Transverse colon (tissue), 4 donors: ENCODE results near the gene MXRA8.

ENCODE experiments used
- EP300 ChIP-seq: sonication (generic); formaldehyde crosslinking; IDR thresholded peaks from one replicate; pipeline ENCODE4 v1.6.1; 2017; ENCODE audit warnings: antibody characterized with exemption, low read depth
- POLR2A ChIP-seq: fragments of 450-650 bp; IDR thresholded peaks from one replicate; pipeline ENCODE4 v1.6.1; 2016; ENCODE audit warnings: antibody characterized with exemption, mild to moderate bottlenecking, moderate library complexity
- POLR2AphosphoS5 ChIP-seq, 3 donors: sonication (generic); formaldehyde crosslinking; IDR thresholded peaks; one replicate each; pipeline ENCODE4 v1.6.1; 2016; ENCODE audit warnings: antibody characterized with exemption in 3 of 3
- TF ChIP-seq, protein P1 (sequence below), 5 experiments: fragments of 200-600 bp in 3 of 5; fragments of 450-650 bp in 2 of 5; sonication (generic) in 3 of 5; IDR thresholded peaks; 1 replicate in 2 of 5; 2 replicates in 3 of 5; pipeline ENCODE4 v1.5.1; 2016 to 2017; ENCODE audit warnings: antibody characterized with exemption in 5 of 5, inconsistent platforms in 3 of 5, mild to moderate bottlenecking in 2 of 5, moderate library complexity in 1 of 5

DNA sequence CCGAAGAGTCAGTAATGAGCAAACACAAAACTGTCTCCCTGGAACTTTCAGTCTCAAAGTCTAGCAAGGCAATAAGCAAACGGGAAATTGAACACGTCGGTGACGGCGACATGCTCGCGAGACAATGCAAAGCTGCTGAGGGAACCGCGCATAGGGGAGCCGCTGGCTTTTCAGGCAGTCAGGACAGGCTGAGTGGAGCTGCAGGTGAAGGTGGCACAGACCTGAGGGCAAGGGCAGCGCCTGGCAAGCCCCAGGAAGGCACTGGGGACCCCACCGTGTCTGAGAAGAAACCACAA is 38.8 kb downstream of the MXRA8 start:
- TF ChIP-seq, protein P1, sequence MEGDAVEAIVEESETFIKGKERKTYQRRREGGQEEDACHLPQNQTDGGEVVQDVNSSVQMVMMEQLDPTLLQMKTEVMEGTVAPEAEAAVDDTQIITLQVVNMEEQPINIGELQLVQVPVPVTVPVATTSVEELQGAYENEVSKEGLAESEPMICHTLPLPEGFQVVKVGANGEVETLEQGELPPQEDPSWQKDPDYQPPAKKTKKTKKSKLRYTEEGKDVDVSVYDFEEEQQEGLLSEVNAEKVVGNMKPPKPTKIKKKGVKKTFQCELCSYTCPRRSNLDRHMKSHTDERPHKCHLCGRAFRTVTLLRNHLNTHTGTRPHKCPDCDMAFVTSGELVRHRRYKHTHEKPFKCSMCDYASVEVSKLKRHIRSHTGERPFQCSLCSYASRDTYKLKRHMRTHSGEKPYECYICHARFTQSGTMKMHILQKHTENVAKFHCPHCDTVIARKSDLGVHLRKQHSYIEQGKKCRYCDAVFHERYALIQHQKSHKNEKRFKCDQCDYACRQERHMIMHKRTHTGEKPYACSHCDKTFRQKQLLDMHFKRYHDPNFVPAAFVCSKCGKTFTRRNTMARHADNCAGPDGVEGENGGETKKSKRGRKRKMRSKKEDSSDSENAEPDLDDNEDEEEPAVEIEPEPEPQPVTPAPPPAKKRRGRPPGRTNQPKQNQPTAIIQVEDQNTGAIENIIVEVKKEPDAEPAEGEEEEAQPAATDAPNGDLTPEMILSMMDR (IDR thresholded peaks at IDR 0.05), result no peak
- TF ChIP-seq EP300, result no peak
- TF ChIP-seq POLR2A, result no peak
- no peak for TF ChIP-seq POLR2AphosphoS5 (IDR thresholded peaks at IDR 0.05)
